Thoracic aorta (tissue), 2 donors: Measurements from ENCODE around the gene CD2BP2. TPM values are rescaled to one million over a fixed set of nuclear protein-coding genes. Genes with fewer than 3 reads are reported as not detected.

ENCODE experiments used
- ATAC-seq: fragments of 150-250 bp; one replicate; pipeline ENCODE4 v1.8.0; 2017; ENCODE audit warnings: low read depth; ENCODE audit not compliant: insufficient number of reproducible peaks, low FRiP score
- DNase-seq: peaks from one replicate; pipeline ENCODE4 v3.0.0-alpha.2; 2020; ENCODE audit warnings: low spot score
- H3K27ac ChIP-seq, 2 donors: fragments of 200-600 bp; sonication (generic); 1 replicate in 1 of 2; 2 replicates in 1 of 2; pipeline ENCODE4 v1.5.1; 2016; ENCODE audit warnings: mild to moderate bottlenecking in 2 of 2, moderate library complexity in 2 of 2
- H3K27me3 ChIP-seq: fragments of 200-600 bp; sonication (generic); replicated peaks from 2 replicates; pipeline ENCODE4 v1.6.0; 2016; ENCODE audit warnings: mild to moderate bottlenecking; ENCODE audit not compliant: insufficient read depth
- H3K36me3 ChIP-seq: fragments of 200-600 bp; sonication (generic); one replicate; pipeline ENCODE4 v1.5.1; 2016
- H3K4me1 ChIP-seq, 2 donors: fragments of 200-600 bp; sonication (generic); 1 replicate in 1 of 2; 2 replicates in 1 of 2; pipeline versions ENCODE4 v1.5.1 to v1.6.0; 2016; ENCODE audit warnings: low read depth in 2 of 2, mild to moderate bottlenecking in 1 of 2; ENCODE audit not compliant: control insufficient read depth in 1 of 2
- H3K4me3 ChIP-seq: fragments of 200-600 bp; sonication (generic); 2 replicates; pipeline ENCODE4 v1.5.1; 2016; ENCODE audit warnings: mild to moderate bottlenecking
- H3K9me3 ChIP-seq: fragments of 200-600 bp; sonication (generic); 2 replicates; pipeline ENCODE4 v1.5.1; 2016
- total RNA-seq, 2 donors: library from RNA; depleted of rRNA; stranded (reverse); fragments of >200 nt; gene quantifications; one replicate each; pipeline versions ENCODE4 v1.1.0 to v1.2.3, GENCODE V29; 2016
- TF ChIP-seq, protein P1 (sequence below): fragments of 200-600 bp; sonication (generic); IDR thresholded peaks from one replicate; pipeline ENCODE4 v1.5.1; 2019; ENCODE audit warnings: antibody characterized with exemption

CD2BP2 gene
- total RNA-seq, 2 donors from 2014 or later, result 31.4 to 52.0 TPM

DNA sequence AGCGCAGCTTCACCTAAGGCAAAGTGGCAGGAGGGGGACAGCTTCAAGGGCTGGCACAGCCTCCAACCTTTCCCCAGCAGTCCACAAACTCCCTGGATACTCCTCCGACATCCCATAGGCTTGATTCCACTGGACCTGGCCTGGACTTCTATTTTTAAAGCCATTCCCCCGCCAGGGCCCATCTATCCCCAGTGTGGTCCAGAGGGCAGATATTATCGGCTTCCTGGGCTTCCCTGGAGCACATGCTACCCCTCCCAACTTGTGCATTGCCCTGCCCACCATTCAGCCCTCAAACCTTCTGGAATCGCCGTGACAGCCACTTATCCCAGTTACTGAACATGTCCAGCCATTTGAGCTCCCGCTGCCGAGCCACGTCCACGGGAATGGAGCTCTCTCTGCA lies 10.1 kb upstream of the CD2BP2 start:
- no peaks in the 10 kb centered on the region for H3K9me3 ChIP-seq
- TF ChIP-seq, protein P1, sequence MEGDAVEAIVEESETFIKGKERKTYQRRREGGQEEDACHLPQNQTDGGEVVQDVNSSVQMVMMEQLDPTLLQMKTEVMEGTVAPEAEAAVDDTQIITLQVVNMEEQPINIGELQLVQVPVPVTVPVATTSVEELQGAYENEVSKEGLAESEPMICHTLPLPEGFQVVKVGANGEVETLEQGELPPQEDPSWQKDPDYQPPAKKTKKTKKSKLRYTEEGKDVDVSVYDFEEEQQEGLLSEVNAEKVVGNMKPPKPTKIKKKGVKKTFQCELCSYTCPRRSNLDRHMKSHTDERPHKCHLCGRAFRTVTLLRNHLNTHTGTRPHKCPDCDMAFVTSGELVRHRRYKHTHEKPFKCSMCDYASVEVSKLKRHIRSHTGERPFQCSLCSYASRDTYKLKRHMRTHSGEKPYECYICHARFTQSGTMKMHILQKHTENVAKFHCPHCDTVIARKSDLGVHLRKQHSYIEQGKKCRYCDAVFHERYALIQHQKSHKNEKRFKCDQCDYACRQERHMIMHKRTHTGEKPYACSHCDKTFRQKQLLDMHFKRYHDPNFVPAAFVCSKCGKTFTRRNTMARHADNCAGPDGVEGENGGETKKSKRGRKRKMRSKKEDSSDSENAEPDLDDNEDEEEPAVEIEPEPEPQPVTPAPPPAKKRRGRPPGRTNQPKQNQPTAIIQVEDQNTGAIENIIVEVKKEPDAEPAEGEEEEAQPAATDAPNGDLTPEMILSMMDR, result no peak
- ATAC-seq (no peak), DNase-seq (no peak)
- H3K4me1 ChIP-seq, result peaks cover 20 to 24% of the 10 kb centered on the region in 2 donors
- H3K4me3 ChIP-seq, result no peak overlapping the region
- peaks cover 18% of the 10 kb centered on the region for H3K36me3 ChIP-seq
- H3K27ac ChIP-seq, result no peak overlapping the region
- no peaks in the 10 kb centered on the region for H3K27me3 ChIP-seq

DNA sequence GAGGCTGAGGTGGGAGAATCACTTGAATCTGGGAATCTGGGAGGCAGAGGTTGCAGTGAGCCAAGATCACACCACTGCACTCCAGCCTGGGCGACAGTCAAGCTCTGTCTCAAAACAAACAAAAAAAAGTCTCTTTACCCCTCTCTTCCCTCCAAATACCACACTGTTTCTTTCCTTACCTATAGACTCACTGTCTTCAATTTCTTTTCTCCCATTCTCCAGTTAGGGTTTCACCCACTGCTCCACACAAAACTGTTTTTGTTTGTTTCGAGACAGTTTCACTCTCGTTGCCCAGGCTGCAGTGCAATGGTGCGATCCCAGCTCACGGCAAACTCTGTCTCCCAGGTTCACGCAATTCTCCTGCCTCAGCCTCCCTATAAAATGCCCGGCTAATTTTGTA lies 6.1 kb upstream of the CD2BP2 start:
- no peak for ATAC-seq
- H3K4me1 ChIP-seq, result peaks cover 6 to 7% of the 10 kb centered on the region in 2 donors
- H3K27ac ChIP-seq, result no peak overlapping the region
- H3K4me3 ChIP-seq, result no peak overlapping the region
- DNase-seq, result no peak
- peaks cover 38% of the 10 kb centered on the region for H3K36me3 ChIP-seq
- H3K27me3 ChIP-seq, result no peaks in the 10 kb centered on the region
- TF ChIP-seq, protein P1, result no peak
- H3K9me3 ChIP-seq, result no peaks in the 10 kb centered on the region

DNA sequence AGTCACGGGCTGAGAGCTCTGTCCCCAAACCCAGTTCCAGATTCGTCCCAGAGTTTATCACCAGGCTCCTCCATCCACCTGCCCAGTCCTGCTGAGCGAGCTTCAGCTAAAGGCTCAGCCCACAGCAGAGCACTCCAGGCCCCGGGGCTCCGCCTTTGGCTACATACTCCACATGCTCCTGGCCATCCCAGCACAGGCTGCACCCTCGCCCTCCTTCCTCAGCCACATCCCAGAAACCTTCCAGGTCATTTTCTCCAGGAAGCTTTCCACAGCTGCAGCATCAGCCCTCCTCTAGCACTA lies 4.7 kb upstream of the CD2BP2 start:
- Histone ChIP-seq H3K4me3 (no peak overlapping the region), H3K27ac (no peak overlapping the region), H3K36me3 (peaks cover 33% of the 10 kb centered on the region), H3K9me3 (no peaks in the 10 kb centered on the region), H3K27me3 (no peaks in the 10 kb centered on the region), H3K4me1 (peaks cover 10 to 14% of the 10 kb centered on the region in 2 donors)
- DNase-seq (no peak), ATAC-seq (no peak)
- TF ChIP-seq, protein P1, result no peak

DNA sequence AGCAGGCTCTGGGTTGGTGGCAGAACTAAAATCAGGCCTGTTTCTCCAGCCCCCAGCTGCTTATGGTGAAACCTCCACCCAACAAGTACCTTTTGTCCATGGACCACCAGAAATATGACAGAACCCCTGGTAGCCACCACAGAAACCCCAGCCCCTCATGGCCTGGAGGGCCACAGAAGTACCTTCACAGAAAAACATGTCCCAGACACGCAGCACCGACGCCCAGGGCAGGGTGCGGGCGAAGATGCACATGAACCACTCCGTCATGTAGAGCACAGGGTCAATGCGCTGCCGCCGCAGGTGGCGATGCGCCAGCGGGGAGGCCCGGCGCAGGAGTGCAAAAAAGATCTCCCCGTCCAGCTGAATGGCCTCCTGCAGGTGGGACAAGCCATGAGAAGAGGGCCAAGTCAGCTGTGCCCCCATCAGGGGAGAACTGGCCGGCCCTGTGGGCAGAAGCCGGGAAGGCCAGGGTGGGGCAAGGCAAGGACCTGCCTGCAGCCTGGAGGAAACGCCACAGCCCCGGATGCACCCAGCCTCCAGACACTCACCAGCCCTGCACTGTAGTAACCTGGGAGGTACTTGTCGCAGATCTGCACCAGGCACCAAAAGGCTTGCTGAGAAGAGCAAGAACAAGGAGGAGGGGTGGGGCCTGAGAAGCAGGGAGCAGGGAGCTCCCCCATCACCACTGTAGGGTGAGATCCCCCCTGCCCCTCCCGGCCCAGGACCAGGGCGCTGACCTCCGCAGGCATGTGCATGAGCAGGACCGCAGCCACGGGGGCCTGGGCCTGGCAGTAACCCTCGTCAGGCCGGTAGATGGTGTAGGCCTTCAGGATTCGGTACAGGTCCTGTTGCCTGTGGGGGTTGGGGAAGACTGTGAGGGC lies 4.1 kb upstream of the CD2BP2 start:
- H3K27me3 ChIP-seq, result no peaks in the 10 kb centered on the region
- TF ChIP-seq, protein P1, result no peak
- DNase-seq (no peak), ATAC-seq (no peak)
- H3K27ac ChIP-seq, result no peak overlapping the region
- H3K4me3 ChIP-seq, result no peak overlapping the region
- H3K9me3 ChIP-seq, result no peaks in the 10 kb centered on the region
- peaks cover 33% of the 10 kb centered on the region for H3K36me3 ChIP-seq
- H3K4me1 ChIP-seq, result peaks cover 13 to 18% of the 10 kb centered on the region in 2 donors

DNA sequence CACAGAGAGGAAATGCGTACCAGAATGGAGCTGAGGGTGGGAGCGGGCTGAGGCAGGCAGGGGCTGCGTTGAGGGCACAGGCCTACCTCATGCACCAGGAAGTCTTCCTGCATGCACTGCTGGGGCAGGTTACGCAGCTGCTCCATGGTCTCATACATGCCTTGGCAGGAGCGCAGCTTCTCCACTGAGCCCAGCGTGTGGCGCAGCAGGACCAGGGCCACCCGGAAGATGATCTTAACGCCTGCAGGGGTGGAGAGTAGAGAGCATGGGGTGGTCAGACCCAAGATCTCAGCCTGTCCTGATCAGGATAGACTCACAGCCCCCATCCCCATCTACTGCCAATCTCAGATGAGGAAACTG lies 3.4 kb upstream of the CD2BP2 start:
- Histone ChIP-seq H3K4me1 (peaks cover 18 to 25% of the 10 kb centered on the region in 2 donors), H3K9me3 (no peaks in the 10 kb centered on the region), H3K36me3 (peaks cover 35% of the 10 kb centered on the region), H3K27ac (no peak overlapping the region), H3K4me3 (no peak overlapping the region), H3K27me3 (no peaks in the 10 kb centered on the region)
- TF ChIP-seq, protein P1, result no peak
- no peak for DNase-seq
- no peak for ATAC-seq
